Stomach (tissue), 4 donors: Measurements from ENCODE around the gene MARCHF9.

Source experiments
- CTCF ChIP-seq, 7 experiments: fragments of 450-650 bp in 4 of 7; fragments of 200-600 bp in 3 of 7; sonication (generic) in 3 of 7; IDR thresholded peaks; one replicate each; pipeline ENCODE4 v1.5.1; 2016 to 2019; ENCODE audit warnings: antibody characterized with exemption in 7 of 7, control low read depth in 2 of 7, mild to moderate bottlenecking in 1 of 7
- POLR2A ChIP-seq, 4 donors: fragments of 450-650 bp; IDR thresholded peaks; one replicate each; pipeline ENCODE4 v1.6.1; 2016; ENCODE audit warnings: antibody characterized with exemption in 4 of 4, control low read depth in 2 of 4, mild to moderate bottlenecking in 1 of 4, moderate library complexity in 1 of 4
- POLR2AphosphoS5 ChIP-seq, 3 donors: sonication (generic); formaldehyde crosslinking; IDR thresholded peaks; one replicate each; pipeline ENCODE4 v1.6.1; 2016; ENCODE audit warnings: antibody characterized with exemption in 3 of 3

GRCh38 chr12:57751432-57751787, 3.5 kb upstream of the MARCHF9 start:
- no peak for TF ChIP-seq CTCF (IDR thresholded peaks at IDR 0.05)
- no peak for TF ChIP-seq POLR2A (IDR thresholded peaks at IDR 0.05)
- no peak for TF ChIP-seq POLR2AphosphoS5 (IDR thresholded peaks at IDR 0.05)
